Kasumi-1 (cell line): ENCODE measurements around the gene PAQR3.

Experiments used
- DNase-seq, 2 experiments: peaks; one replicate each; lab custom pipeline; 2025; lab: John Stamatoyannopoulos, UW

The PAQR3 gene, protein sequence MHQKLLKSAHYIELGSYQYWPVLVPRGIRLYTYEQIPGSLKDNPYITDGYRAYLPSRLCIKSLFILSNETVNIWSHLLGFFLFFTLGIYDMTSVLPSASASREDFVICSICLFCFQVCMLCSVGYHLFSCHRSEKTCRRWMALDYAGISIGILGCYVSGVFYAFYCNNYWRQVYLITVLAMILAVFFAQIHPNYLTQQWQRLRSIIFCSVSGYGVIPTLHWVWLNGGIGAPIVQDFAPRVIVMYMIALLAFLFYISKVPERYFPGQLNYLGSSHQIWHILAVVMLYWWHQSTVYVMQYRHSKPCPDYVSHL

DNA sequence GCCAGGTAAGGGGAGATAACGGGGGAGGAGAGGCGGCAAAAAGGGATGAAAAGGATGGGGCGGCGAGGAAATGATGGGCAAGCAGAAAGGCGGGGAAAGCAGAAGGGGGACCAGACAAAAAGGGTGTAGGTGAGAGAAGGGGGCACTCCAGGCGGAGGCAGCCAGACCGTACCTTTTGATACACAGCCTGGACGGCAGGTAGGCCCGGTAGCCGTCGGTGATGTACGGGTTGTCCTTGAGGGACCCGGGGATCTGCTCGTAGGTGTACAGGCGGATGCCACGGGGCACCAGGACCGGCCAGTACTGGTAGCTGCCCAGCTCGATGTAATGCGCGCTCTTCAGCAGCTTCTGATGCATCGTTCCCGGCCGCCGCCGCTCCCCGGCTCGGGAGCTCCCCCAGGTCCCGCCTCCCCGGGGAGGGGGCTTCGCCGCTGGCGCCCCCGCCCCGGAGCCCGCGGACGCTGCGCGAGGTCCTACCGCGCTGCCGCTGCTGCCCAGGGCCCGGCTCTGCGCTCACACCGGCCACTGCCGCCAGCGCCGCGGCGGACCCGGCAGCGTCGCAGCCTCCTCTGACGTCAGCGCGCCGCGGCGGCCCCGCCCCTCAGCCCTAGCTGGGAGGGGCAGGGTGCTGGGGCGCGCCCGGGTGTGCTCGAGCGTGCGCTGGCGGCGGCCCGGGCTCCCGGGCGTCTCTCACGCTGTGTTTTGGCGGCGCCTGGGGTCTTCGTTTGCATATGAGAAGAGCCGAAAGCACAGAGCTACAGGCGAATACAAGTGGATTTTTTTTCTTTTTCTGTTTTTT is at the start of gene PAQR3:
PAQR3 (minus strand) TSS at position 571 of the 799 bp plus-strand sequence; CDS start at position 357, 214 bp downstream.
- peak; percentile 81 to 82 for DNase-seq

DNA sequence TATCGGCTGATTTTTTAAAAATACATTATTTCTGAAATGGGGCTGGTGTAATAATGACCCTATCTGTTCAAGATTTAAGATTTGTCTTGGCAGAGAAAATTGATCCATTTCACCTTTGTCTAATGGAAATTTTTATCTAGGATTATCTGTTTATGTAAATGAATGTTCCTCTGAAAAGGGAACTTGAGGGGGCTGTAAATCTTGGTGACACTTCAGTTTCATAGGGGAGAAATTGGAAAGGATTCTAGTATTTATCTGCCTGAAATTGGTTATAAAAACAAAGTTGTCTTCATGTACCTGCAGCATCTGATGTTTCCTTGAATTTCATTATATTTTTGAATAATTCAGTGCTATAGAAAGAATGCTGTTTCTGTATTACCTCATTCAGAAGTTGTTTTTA is 48.4 kb upstream of the PAQR3 start:
- DNase-seq: no peak

DNA sequence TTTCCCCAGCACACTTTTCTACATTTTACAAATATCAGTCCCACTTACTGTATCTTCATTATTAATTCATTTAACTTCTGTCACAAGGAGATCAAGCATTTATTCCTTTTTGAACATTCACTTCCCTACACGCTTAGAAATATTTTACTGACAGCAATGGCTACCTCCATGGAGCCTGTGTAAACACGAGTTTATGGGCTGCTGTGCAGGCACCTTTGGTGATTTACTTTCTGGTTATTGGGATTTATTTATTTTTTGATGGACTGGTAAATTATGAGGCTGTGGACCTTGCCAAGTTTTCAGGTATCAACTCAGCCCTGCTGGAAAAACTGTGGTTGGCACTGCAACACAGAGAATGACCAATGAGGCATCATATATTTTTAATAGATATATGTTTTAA is 45.4 kb upstream of the PAQR3 start:
- no peak for DNase-seq

DNA sequence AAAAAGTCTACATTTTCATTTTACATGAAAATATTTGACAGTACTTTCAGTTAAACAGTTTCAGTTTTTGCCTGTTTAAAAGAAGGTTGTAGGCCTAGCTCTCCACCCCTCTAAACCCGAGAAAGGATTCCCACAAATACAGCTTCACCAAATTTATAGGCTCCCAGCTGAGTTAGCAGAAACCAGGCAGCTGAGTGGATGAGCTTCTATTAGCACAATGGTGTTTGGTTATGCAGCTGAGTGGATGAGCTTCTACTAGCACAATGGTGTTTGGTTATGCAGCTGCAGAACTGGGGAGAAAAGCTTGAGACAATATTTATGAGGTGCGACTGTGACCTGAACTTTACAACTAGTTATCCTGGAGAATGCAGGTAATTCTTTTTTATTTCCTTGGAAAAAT is 36.6 kb upstream of the PAQR3 start:
- DNase-seq: no peak

DNA sequence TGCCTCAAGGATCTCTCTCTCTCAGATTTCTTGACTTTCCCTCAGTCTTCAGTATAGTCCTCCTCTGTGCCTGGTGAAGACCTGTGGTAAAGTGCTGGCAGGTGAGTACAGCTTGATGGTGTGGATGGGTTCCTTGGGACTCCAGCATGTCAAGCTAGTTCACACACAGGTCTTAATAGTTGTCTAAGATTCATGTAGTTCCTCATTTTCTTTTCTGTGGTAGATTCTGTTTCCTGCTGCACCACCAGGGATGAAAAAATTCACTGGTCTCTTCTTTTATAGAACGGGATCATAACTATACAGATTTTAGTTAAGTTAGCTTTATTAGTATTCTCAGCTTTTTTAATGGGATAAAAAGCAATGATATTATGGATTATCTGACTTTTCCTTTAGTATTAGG is 32.5 kb upstream of the PAQR3 start:
- DNase-seq: peak; percentile 70 to 77

DNA sequence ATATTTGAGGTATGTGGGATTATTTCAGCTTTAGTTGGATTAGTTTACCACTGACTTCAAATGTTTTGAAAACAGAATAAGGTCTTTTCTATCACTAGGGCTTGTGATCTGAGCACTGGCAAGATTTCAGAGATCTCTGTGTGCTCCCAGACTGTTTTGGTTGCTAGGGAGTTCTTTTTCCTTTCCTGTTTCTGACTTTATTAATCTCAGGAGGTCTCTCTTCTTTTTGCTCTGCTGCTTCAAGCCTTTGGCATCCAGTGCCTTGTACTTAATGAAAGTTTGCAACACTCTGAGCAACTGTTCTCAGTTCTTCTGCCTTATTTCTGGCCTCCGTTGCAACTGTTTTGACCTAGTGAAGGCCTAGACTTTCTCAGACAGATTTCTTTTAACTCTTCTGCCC is 32.1 kb upstream of the PAQR3 start:
- no peak for DNase-seq

DNA sequence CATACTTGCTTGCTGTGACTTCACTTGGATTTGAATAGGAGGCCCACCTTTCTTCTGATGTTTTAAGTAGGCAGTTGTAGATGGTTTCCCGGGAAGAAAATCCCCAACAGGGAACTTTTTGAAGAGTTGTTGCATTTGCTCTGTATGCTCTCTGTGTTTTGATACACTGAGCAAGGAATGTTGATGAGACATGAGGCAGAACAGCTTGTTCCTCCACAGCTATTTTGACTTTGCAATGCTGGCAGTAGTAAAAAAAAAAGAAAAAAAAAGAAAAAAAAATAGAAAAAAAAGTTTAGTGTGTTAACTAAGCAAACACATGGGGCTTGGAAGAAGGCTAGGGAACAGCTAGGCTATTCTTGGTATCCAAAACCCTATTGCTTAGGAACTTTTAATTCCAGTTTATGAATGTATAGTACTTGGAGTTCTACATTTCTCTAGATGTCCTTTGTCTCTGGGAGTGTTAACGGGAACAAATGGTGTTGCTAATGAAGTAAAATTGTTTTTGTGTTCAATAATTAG is 23.4 kb upstream of the PAQR3 start:
- no peak for DNase-seq

DNA sequence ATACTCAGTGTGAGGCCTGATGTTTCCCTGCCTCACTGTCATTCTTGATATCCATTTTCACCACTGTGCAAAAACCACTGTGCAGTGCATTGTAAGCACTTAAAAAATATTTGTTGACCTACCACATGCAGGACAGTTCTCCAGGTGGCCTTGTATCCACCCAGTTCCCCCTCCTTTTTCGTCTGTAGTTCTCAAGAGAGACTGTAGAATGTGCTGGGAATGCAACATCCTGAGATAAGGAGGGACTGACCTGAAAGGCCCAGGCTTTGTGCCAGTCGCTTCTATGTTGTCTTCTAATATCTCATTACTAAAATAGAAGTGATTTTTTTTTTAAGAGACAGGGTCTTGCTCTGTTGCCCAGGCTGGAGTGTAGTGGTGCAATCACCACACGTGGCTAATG is 21.7 kb upstream of the PAQR3 start:
- DNase-seq: no peak

DNA sequence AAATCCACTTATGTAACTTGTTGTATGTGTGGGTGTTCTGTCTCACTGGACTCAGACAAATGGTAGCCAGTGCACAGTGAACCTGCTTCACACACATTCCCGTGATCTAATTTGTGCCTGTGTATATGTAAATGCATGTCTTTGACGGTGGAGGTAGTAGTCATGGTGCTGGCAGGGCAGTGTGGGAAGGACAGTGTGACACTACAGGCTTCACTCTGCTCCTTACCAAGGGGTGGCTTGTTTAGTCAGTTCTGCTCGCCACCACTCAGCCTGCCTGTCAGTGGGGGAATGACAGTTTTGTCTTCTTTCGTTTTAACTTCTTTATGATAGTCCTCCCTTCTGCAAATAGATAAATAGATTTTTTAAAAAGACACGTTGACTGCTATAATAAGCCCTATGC is 17.7 kb upstream of the PAQR3 start:
- DNase-seq: no peak

DNA sequence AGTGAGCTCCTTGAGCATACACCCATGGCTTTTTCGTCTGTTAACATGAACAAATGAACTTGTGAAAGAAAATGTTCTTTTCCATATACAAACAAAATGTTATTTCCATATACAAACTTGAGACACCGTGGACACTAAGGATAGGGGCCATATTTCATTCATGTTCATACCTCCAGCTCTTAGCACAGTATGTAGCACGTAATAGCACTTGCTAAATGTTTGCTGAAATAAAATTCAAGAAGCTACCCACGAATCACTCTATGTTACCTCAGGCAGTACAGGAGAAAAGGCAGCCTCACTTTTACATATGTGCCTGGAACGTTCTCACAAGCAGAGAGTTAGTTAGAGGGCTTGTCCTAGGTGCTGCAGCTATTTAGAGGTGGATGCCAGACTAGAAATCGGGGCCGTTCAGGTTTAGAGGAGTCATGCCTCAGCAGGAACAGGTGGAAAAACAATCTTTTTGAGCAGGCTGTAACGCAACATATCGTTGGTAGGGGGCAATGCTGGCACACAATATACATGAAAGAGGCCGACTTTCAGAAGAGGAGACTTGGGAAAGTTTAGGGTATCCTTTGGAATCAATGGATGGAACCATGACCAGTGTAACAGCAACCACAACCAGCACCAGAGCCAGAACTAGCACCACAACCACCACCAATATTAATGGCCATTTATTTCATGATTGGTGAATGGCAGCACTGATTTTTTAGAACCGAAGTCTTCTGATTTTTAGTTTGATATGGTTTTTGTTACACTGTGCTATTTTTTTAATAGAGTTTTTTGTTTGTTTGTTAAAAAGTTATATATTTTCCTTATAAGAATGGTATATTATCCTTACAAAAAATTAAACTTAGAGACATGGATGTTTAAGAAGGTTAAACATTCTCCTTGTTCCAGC is 14.8 kb upstream of the PAQR3 start:
- DNase-seq: peak; percentile 43 to 65

DNA sequence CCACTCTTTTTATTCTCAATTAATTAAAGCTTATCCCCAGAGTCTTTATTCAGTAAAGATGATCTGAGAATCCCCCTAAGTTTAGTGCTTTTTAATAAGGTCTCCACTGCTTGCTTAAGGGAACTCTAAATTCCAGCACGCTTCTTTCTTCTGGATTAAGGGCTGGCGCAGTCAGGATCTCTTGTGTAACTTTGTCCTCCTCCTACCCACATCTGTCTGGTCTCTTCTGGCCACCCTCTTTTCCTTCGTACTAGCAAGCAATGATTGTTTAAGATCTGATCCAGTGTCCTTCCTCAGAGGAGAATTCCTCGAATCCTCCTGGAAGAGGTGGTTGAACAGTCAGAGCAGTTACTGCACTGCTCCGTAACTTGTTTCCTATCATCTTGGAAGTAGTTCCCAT is 14.0 kb upstream of the PAQR3 start:
- no peak for DNase-seq

DNA sequence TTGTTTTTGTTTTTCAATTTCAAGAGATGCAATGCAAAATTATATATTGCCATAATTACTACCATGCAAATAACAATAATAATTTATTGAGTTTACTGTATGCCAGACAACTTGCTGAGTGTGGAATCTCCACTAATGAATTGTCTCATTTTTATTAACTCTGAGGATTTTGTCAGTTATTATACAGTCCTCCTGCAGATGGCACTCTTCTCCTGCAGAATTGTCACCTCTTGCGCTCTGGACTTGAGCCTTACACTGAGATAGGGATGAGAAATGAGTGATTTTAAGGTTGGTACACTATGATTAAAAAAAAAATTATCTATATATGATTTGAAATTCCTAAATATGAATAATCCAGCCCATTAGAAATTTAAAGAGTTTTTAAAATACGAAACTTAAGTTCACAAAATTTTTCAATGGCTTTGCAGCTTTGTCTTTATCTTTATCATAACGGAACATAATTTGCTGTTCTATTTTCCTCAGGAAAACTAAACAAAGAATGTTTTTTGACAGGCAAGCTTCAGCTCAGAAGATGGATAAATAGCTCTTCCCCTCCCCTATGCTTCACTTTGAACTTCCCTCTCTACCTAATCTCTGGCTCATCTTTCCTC is 12.7 kb upstream of the PAQR3 start:
- DNase-seq: peak; percentile 69 to 76

DNA sequence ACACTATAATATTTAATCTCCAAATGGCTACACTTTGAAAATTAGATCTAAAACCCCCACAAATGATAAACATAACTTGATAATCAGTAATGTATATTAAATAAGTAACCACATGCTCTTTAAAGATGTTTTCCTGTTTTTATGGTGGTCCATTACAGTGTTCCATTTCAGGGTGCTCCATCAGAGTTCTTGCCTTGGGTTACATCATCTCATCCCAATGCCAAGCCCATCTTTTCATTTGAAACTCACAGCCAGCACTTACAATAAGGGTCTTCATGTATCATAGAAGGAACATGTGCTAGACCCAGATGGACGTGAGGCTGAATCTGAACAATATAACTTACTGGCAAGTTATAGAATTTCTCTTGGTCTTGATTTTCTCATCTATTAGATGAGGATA is 10.5 kb upstream of the PAQR3 start:
- no peak for DNase-seq

DNA sequence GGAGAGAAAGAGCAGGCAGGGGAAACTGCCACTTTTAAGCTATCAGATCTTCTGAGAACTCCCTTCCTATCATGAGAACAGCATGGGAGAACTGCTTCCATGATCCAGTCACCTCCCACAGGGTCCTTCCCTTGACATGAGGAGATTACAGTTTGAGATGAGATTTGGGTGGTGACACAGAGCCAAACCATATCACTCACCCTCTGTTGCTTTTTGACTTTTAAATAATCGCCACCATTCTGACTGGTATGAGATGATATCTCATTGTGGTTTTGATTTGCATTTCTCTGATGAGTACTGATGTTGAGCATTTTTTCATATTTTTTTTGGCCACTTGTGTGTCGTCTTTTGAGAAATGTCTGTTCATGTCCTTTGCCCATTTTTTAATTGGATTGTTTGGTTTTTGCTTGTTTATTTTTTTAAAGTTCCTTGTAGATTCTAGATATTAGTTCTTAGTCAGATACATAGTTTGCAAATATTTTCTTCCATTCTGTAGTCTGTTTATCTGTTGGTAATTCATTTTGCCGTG is 6.5 kb upstream of the PAQR3 start:
- no peak for DNase-seq

DNA sequence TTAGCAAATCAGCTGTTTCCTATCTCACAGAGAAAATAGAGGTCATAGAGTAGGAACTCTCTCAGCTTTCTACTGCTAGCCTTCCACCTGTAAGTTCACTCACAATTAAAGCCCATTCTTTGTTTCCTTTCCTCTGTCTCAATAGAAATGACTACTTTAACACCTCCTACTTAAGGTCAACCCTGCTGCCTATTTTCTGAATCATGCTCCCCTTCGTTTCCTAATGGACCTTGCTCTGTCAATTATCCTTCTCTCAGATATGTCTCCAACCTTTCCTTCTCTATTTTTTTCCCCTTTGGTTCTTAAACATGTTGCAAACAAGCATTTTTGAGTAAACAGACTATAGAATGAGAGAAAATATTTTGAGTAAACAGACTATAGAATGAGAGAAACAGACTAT is 5.1 kb upstream of the PAQR3 start:
- DNase-seq: no peak

DNA sequence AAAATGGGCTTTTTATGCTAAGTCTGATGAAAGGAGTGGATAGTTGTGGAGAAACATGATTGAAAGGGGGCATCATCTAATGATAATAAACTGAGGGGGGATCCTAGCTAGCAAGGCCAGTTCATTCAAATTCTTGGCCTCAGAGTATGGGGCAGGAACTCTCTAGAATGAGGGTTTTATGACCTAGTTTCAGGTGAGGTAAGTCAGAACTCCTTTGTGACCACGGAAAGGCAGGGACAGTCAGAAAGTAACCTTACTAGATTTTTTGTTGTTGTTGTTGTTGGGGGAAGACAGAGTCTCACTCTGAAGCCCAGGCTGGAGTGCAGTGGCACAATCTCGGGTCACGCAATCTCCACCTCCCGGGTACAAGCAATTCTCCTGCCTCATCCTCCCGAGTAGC is 1.5 kb upstream of the PAQR3 start:
- no peak for DNase-seq

DNA sequence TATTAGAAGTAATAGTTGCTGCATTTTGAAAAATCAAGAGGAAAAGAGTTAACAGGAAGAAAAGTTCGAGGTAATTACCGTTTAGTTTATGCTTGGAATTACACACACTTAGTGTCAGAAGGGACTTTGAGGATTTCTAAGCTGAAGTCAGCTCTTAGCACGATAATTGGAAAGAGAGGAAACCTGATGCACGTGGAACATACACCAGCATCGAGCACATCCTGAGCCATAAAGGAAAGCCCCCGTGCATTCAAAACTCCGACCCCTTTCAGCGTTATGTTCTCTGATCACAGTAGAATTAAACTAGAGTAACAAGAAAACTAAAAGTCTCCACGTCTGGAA is 400 bp upstream of the PAQR3 start:
- no peak for DNase-seq

DNA sequence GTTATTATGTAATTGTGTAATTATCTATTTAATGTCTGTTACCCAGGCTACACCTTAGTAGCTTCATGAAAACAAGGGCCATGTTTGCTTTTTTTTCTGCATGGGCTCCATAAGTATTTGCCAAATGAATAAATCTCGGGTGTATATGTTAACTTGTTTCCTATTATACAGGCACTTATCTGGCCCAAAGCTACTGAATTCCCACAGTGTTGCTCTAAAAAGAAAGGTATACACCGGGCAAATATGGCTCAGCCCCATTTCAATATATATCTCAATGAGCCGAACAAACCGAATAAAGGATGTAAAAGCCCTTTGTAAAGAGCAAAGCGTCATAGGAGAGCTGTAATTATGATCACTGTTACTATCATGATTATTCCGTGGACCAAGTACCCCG is 767 bp downstream of the PAQR3 start:
- no peak for DNase-seq

DNA sequence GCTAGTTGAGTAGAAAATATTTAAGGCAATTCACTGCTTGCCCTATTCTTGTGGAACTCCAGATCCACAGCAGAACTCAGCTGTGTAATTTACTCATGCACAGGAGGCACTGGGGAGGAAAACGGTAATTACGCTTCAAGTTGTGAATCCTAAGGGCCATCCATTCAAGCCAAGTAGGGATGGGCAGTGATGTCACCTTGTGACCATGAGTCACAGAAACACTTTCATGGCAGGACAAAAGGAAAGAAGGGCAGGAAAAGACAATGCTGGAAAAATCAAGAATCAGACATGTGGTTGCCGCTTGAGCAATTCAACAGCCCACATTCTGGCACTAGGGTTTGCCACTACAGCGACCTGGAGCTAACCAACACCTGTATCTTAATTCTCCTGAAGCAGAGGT is 1.4 kb downstream of the PAQR3 start:
- DNase-seq: no peak

DNA sequence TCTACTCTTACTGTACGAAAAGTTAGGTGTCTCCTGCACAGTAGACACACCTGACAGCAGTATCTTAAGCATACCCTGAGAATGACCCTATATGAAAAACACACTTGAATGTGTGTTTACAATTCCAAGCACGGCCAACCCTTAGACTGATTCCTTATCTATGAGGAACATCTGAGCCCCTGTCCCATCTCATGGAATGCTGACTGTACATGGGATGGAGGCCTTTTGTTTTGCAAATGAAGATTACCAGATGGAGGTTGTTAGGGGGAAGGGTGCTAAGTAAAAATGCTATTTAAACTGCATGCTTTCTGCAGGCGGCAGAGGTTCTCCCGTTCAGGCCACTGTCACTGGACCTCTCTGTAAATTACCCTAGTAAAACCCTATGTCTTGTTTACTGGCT is 2.2 kb downstream of the PAQR3 start:
- no peak for DNase-seq

DNA sequence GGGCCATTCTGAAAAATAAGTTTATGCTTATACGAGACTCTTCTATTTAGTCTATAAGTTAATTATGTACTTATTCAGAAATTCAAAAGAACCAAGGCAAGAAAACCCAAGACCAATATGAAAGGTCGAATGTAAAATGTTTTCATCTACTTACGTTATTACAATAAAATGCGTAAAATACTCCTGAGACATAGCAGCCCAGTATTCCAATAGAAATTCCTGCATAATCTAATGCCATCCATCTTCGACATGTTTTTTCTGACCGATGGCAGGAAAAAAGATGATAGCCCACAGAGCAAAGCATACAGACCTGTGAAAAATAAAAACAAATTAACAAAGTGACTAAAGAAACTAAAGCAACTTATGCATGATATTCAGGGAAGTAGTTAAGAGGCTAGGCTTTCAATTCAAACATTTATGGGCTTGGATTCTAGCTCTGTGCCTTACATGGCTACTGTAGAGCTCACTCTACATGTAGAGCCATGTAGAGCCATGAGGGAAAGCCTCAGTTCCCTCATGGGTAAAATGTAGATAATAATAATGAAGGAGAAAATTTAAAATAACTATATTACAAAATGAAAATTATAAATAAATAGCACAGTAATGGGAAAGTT is 9.1 kb downstream of the PAQR3 start:
- no peak for DNase-seq
